ENCODE measurements around the gene SARS1. TPM values are rescaled to one million over a fixed set of nuclear protein-coding genes. Genes with fewer than 3 reads are reported as not detected.
"Not testable (repeated sequence)": the region's sequence is repeated elsewhere in the genome, so short reads cannot be mapped to it uniquely, and the experiment has no call there.

The SARS1 gene
- polyA plus RNA-seq, 5 donors = 143 to 159 (median 145) TPM

DNA sequence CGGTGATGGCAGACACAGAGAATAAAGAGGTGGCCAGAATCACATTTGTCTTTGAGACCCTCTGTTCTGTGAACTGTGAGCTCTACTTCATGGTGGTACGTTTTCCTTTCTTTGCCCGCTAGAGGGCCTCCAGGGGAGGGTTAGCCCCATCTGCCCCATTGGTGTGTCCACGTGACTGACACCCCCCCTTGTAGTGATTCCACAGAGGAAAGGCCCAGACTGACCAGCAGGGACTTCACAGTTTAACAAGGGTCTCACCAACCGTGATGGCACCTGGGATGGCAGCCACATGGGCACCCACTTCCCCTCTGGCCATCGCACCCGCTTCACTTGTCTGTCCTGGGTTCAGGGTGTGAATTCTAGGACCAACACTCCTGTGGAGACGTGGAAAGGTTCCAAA, 22.3 kb upstream of the SARS1 start:
- DNase-seq = no peak

DNA sequence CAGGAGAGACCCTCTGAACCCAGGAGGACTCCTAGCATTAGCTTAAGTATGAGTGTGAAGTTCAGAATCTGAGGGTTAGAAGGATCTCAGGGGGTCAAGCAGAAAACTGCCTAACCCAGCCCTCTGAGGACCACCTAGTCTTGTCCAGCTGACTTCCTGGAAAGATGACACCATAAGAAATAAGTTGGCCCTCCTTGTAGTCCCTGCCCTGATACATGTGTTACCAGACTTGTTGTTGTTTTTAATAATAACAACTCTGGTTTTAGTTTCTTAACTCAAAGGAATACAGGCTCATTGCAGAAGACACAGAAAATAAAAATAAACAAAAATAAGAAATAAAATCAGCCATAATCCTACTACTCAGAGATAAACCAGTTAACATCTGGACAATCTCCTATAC, 21.8 kb upstream of the SARS1 start:
- no peak for DNase-seq

DNA sequence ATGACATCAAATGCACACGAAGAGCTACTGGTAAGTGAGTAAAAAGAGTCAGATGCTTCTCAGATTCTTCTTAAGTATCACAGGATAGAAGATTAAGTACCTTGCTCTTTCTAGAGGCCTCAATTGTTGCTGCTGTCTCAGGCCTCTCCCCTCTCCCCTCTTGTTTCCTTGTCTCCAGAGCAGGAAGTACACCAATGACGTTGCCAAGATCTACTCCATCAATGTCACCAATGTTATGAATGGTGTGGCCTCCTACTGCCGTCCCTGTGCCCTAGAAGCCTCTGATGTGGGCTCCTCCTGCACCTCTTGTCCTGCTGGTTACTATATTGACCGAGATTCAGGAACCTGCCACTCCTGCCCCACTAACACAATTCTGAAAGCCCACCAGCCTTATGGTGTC, 21.3 kb upstream of the SARS1 start:
- no peak for DNase-seq

DNA sequence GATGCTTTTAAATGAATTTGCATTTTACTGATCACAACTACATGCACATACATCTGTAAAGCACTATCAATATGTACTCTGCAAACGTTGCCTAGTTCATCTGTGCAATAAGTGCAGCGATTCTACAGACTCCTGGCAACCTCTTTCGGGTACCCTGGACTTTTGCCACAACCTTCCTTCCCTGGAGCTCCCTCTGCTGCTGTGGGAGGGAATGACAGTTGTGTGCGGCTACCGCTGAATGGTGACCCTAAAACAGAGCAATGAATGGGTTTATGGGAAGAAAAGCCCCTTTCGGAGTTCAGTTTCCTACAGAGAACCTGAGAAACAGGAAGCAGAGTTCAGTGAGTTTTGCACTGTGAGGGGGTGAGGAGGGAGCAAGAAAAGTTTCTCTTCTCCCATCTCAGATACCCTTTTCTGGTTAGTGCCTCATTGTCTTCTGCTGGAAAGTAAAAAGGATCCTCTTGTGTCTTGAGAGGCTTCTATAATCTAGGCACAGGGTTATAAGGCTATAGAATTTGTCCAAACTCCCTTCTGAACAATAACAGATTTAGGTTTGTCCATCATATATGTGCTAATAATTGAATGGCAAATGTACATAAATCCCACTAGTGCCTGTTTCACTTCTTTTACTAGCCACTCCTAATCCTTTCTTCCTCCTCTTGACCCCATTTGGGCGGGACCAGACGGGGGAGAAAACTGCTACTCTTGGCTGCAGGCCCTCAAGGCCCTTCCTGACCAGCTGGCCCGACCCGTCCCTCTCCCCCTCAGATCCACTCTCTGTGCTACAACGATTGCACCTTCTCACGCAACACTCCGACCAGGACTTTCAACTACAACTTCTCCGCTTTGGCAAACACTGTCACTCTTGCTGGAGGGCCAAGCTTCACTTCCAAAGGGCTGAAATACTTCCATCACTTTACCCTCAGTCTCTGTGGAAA, 19.8 kb upstream of the SARS1 start:
- DNase-seq = no peak

DNA sequence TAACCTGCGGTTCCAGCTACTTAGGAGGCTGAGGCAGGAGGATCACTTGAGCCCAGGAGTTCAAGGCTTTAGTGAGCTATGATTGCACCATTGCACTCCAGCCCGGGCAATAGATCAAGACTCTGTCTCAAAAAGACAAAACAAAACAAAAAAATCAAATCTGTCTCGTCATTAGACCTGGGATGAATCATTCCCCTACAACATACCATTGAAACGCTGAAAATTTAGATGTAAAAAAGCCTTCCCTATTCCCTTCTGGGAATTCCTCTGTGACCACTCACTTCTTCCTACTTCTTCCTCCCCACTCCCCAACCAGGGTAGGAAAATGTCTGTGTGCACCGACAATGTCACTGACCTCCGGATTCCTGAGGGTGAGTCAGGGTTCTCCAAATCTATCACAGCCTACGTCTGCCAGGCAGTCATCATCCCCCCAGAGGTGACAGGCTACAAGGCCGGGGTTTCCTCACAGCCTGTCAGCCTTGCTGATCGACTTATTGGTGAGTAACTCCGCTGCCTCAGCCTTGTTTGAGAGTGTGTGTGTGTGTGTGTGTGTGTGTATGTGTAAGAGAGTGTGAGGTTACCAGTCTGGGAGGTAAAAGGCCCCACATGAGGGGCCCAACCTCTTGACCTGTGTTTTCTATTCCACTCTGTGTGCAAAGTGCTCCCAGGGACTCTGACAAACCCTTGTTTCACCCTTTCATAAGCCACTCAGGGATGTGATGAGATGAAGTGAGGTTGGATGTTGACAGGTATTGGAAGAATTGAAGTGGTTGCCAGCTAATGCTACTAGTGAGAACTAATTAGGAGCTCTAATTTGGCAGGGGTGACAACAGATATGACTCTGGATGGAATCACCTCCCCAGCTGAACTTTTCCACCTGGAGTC, 16.3 kb upstream of the SARS1 start:
- no peak for DNase-seq

DNA sequence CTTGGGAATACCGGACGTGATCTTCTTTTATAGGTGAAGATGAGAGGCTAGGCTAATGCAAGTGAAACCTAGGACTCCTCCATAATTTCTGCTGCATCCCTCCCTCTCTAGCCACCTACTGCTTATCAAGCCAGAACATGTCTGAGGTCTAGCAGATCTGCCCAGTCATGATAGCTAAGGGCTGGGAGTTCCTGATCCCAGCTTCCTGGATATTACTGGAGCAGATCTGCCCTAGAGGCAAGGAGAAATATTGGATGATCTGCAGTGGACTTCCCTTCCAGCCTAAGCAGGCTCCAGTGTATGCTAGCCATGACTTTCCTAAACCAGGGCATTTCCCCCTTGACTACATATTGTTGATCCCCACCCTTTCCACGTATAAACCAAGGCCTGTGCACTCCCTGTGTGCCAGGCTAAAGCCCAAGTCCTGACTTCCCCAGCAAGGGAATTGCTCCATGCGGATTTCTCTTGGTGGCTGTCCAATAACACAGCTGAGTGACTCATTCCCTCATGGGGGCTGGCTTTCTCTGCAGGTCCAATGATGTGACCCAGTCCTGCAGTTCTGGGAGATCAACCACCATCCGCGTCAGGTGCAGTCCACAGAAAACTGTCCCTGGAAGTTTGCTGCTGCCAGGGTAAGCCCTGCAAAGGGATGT, 15.5 kb upstream of the SARS1 start:
- no peak for DNase-seq

DNA sequence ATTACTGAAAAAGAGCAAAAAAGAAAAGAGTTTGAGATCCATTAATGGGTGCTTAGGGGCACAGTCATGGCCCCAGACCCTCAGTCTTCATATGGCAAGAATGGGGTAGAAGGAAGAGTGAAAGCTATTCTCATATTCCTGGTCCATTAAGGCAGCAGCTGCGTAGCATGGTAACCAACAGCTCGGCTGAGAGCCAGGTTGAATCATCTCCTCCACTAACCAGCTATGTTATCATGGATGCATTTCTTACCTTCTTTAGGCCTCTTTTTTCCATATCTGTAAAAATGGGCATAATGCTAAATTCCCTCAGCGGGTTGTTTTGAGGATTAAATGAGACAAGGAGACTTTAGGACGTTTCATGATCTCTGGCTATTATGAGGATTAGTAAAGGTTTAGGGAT, 15.0 kb upstream of the SARS1 start:
- DNase-seq = no peak

DNA sequence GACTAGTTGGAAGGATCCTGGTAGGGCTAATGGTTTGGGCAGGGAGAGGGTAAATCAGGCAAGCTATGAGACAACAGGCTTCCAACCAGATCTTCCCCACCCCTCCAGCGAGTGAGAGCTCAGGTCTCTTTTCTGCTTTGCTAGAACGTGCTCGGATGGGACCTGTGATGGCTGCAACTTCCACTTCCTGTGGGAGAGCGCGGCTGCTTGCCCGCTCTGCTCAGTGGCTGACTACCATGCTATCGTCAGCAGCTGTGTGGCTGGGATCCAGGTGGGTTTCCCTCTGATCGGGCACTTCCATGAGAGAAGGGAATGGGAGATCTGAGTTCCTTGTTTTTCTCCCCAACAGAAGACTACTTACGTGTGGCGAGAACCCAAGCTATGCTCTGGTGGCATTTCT, 14.0 kb upstream of the SARS1 start:
- no peak for DNase-seq

DNA sequence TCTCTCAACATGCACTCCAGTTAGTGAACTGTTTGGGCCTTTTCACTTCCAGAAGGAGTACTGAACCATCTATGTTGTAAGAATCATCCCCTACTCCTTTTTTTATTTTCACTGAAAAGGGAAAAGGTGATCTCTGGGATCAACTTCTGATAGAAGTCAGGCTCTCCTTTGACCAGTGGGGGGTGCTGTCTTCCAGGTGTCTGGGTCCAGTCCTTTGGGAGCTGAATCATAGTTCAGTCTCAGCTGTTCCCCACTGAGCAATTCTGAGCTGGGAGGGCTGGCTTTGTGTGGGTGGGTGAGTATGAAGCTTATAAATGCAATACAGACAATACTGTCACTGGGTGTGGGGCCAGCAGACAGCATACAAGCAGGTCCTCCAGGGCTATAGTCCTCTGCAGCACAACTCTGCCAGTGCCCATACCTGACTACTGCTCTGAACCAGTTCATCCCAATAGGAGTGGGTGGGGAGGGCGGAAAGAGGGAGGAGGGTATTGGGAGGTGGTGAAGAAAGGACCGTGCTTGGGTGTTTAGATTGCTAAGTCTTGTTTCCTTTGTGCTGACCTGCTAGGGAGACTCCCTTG, 12.5 kb upstream of the SARS1 start:
- no peak for DNase-seq

DNA sequence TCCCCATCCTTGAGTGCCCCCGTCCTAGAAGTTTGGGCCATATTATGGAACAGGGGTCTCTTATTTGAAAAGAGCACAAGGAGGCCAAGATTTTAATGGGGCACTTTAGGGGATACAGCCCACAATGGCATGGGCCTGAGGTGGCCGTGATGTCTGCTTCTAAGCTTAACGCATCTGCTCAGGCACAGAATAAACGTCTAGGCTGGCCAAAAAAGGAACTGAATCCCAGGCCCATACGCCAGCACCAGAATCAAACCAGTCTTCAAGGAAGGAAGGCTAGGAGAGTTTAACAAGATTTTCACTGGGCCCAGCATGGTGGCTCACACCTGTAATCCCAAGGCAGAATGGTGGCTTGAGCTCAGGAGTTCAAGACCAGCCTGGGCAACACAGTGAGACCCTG, 9.2 kb upstream of the SARS1 start:
- no peak for DNase-seq

DNA sequence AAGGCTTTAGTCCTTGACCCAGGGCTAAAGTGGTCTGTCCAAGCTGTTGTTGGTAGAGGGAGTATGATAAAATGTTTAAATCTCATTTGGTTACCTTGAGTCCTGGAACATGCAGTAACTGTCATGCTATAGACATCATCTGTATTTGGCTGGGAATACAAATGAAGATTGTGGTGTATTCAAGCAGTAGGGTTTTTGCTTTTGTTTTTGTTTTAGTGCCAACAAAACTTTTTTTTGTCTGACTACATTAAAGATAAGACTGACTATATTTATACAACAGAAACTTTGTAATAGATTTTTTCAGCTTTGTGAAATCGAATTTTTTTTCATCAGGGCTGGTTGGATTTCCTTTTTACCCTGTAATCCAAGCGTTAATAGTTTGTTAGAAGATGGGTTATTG, 7.4 kb upstream of the SARS1 start:
- no peak for DNase-seq

DNA sequence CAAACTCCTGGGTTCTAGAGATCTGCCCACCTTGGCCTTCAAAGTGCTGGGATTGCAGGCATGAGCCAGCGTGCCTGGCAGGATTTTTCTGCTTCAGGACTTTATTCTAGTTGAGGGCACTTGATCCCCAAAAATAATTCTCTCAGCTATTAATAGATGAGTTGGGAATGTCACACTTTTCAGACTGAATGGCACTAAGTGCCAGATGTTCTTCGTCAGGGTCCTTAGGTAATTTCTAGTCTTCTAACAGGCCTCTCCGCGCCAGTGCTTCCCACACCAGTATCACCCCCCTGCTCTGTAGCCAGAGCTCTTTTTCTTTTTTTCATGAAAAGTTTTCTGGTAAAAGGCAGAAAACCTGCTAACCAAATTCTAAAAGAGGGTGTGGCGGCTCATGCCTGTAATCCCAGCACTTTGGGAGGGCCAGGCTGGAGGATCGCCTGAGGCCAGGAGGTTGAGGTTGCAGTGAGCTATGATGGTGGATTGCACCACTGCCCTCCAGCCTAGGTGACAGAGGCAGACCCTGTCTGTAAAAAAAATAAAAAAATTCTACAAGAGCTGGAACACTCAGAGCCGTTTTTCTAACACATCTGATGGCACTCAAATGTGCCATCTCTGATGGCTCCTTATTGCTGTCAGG, 6.1 kb upstream of the SARS1 start:
- DNase-seq = no peak

DNA sequence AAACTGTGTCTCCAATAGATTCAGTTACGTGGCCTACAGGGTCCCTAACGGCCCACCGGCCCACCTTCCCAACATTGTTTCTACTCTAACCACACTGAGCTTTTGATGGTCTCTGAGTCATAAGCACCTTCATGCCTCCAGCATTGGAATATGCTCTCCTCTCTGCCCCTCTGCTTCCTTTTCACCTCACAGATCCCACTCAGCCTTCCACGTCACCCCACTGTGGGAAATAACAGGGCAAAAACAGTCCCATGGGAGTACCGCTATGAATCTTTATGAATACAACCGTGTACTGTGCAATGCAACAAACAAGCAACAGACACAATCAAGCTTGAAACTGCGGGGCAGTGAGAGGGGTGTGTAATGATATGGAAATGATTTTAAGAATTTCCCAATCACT, 5.3 kb upstream of the SARS1 start:
- no peak for DNase-seq

DNA sequence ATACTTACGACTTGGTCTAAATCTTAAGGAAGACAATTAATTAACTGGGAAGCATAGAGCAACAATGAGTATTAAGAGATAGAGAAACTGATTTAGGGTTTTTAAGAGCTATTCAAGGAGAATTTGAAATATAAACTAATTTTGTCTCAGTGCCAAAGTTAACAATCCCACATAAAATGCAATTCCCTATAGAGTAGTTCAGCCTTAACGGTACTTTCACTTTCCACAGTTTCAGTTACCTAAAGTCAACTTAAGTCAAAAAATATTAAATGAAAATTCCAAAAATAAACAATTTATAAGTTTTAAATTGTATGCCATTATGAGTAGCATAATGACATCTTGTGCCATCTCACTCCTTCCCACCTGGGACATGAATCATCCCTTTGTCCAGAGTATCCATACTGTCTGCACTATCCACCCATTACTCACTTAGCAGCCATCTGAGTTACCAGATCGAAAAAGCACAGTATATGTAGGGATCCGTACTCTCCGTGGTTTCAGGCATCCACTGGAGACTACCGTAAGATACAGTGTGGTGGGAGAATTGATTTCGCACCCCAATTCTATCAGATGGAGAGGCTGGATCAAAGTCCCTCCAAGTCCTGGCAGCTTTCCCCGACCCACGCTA, 4.8 kb upstream of the SARS1 start:
- DNase-seq = no peak

DNA sequence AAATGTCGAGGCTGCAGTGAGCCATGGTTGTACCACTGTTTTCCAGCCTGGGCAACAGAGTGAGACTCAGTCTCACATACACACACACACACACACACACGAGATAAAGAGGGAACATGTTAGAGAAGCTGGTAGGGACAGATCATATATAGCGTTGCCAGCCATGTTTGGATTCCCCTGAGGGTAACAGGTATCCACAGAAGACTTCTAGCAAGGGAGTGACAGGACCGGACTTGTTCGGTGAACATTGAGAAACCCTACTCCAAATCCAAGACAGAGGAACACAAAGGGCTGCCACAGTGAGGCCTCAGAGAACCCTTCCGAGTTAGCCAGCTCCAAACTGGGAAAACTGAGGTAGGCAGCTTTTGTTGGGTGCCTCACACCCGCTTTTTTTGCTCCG, 3.7 kb upstream of the SARS1 start:
- DNase-seq = no peak

DNA sequence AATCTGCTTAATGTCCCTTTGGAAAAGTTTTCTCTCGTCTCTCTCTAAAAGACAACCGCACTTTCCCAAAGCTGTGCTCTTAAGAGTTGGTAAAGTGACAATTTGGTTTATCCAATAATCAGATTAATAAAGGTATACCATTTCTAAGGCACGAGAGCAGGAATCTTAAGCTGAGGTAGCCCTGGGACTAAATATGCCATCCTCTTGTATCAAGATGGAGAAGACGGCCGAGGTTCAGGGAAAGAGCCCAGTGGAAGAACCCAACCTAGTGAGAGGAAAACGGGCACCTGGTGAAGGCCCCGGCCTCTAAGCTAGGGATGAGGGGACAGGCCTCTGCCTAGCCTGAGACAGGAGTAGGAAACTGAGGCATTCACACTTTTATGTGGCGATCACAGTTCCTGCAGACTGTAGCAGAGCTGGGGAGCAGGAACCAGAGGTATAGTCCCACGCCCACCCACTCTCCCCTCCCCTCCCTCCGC, 334 bp upstream of the SARS1 start:
- DNase-seq = no peak

DNA sequence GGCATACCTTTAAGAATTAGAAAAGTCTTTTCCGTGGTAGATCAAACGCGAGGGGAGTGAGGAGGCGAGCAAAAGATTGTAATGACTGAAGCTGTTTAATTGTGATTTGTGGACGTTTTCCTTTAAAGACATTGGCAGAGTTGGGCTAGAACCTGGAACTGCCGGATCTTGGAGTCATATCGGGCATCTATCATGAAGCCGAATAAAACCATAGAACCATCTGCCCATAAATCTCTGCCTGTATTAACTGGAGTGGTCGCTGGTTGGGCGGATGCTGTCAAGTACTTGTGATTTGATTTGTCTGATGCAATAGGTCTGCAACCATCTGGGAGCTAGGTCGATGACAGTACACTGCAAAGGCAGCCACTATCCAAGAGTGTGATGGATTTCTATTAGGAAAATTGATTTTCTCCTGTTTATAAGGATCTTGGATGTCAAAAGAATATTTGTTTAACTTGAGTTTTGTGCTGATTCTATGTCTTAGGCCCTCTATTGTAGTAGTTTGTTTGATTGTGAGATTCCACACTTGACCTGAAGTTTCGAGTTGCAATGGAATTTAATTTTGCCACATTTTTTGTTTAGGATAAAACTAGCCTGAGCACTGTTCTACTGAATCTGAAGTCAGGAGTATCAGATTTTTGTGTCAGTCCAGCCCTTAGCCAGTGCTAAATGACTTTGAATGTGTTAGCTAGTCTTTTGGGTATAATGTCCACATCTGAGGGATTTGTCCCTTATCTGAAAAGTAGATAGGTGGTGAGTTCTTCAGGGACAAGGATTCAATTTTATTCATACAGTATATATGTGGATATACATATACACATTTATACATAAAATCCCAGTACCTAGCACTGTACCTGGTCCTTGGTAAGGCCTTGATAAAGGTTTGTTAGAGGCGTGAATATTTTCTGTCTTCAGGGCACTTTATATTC, 1.2 kb downstream of the SARS1 start:
- peak; percentile 56 to 66 for DNase-seq

DNA sequence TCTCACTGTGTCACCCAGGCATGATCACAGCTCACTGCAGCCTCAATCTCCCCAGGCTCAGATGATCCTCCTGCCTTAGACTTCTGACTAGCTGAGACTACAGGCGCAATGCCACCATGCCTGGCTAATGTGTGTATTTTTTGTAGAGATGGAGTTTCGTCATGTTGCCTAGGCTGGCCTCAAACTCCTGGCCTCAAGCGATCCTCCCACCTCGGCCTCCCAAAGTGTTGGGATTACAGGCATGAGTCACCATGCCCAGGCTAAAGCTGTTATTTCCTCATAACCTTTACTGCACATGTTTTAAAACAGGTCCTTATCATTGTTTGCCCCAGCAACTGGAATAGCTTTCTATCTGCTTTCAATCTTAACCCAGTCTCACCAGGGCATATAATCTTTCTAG, 2.9 kb downstream of the SARS1 start:
- no peak for DNase-seq

DNA sequence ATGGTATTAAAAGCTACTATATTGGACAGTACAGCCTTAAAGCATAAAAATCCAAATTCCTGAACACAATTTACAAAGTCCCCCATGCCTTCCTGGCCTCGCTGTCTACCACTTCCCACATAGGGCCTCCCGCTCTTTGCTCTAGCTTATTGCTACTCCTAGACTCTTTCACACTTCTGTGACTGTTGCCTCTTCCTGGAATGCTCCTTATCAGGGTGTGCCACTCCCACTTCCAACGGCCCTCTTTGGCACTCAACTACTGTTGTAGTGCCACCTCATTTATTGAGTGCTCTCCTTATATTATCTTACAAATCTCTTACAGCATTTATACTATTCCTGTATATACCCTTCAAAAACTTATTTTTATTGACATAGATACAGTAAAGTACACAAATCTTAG, 4.8 kb downstream of the SARS1 start:
- DNase-seq = no peak

DNA sequence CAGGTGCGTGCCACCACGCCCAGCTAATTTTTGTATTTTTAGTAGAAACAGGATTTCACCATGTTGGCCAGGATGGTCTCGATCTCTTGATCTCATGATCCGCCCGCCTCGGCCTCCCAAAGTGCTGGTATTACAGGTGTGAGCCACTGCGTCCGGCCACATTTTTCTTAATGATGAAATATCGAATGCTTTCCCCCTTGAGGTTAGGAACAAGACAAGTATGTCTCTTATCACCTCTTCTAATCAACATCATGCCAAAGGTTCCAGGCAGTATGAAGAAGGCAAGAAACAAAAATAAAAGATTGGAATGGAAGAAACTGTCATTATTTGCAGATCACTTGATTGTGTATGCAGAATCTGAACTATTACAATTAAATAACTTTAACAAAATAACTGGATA, 7.5 kb downstream of the SARS1 start:
- not testable (repeated sequence) for DNase-seq
